ENCODE measurements around the gene TBC1D14.

- no peak for TF ChIP-seq POLR2A (IDR thresholded peaks at IDR 0.05)
- no peak for TF ChIP-seq CTCF (IDR thresholded peaks at IDR 0.05)
Measured at GRCh38 chr4:7066006-7066405, 156.4 kb downstream of the TBC1D14 start.
